ENCODE measurements around the gene LMO1.

GRCh38 chr11:8309311-8309710 lies 45.6 kb upstream of the LMO1 start:
- TF ChIP-seq CTCF (IDR thresholded peaks at IDR 0.05) (no peak), POLR2A (IDR thresholded peaks at IDR 0.05) (no peak)

Data from heart left ventricle (tissue), 13 donors.